HepG2 (cell line): ENCODE data around the gene TUBB4B. TPM values are rescaled to one million over a fixed set of nuclear protein-coding genes. Genes with fewer than 3 reads are reported as not detected.
A peak's percentile ranks its signal among the peaks of the same experiment; 100 is the strongest.

Experiments used
- ARNT2 ChIP-seq: sonication (generic); formaldehyde crosslinking; IDR thresholded peaks from 2 replicates; pipeline ENCODE4 v1.8.0; 2022; ENCODE audit warnings: mild to moderate bottlenecking, low read depth, missing genetic modification reagents, moderate library complexity
- CEBPB ChIP-seq: IDR thresholded peaks from 2 replicates; pipeline ENCODE4 v1.6.1; 2011; ENCODE audit warnings: low read depth, low read length, improper control_type of control experiment, borderline replicate concordance
- CREB1 ChIP-seq, 2 experiments: fragments of 450-650 bp in 1 of 2; IDR thresholded peaks; 2 replicates each; pipeline ENCODE4 v1.6.1; 2016 to 2017; ENCODE audit warnings: control low read depth in 1 of 2, mild to moderate bottlenecking in 1 of 2, missing compliant biosample characterization in 1 of 2, missing genetic modification characterization in 1 of 2
- KDM5B ChIP-seq: sonication (generic); formaldehyde crosslinking; IDR thresholded peaks from 2 replicates; pipeline ENCODE4 v1.4.0; 2020; ENCODE audit warnings: missing genetic modification reagents, mild to moderate bottlenecking, borderline replicate concordance
- MAF1 ChIP-seq: sonication (generic); formaldehyde crosslinking; IDR thresholded peaks from 2 replicates; pipeline ENCODE4 v1.5.0; 2020; ENCODE audit warnings: missing genetic modification reagents, borderline replicate concordance
- MIXL1 ChIP-seq: IDR thresholded peaks from 2 replicates; pipeline ENCODE4 v1.6.1; 2016
- NR2C2 ChIP-seq: sonication (generic); formaldehyde crosslinking; IDR thresholded peaks from 2 replicates; pipeline ENCODE4 v1.4.0; 2020; ENCODE audit warnings: missing genetic modification reagents, mild to moderate bottlenecking, moderate library complexity, borderline replicate concordance
- POLR2AphosphoS2 ChIP-seq: IDR thresholded peaks from 2 replicates; pipeline ENCODE4 v1.6.1; 2011; ENCODE audit warnings: low read depth, low read length, improper control_type of control experiment
- REL ChIP-seq: sonication (generic); formaldehyde crosslinking; conservative IDR thresholded peaks from 2 replicates; pipeline ENCODE4 v1.8.0; 2022; ENCODE audit warnings: mild to moderate bottlenecking, missing genetic modification reagents, moderate library complexity
- RFXAP ChIP-seq: sonication (generic); formaldehyde crosslinking; IDR thresholded peaks from 2 replicates; pipeline ENCODE4 v1.4.0; 2020; ENCODE audit warnings: missing genetic modification reagents, borderline replicate concordance
- SRSF9 ChIP-seq: fragments of 200-400 bp; formaldehyde crosslinking; IDR thresholded peaks from 2 replicates; pipeline ENCODE4 v1.6.1; 2018; ENCODE audit warnings: borderline replicate concordance, mild to moderate bottlenecking, low read depth, low read length; ENCODE audit not compliant: insufficient read depth, poor library complexity, severe bottlenecking
- ZFAT ChIP-seq: sonication (generic); formaldehyde crosslinking; conservative IDR thresholded peaks from 2 replicates; pipeline ENCODE4 v1.8.1; 2023; ENCODE audit warnings: missing genetic modification reagents, inconsistent platforms
- ZFP1 ChIP-seq: IDR thresholded peaks from 2 replicates; pipeline ENCODE4 v1.6.1; 2016
- ZNF143 ChIP-seq: sonication (generic); formaldehyde crosslinking; IDR thresholded peaks from 2 replicates; pipeline ENCODE4 v1.4.0; 2020; ENCODE audit warnings: missing genetic modification reagents
- ZNF468 ChIP-seq: sonication (generic); formaldehyde crosslinking; IDR thresholded peaks from 2 replicates; pipeline ENCODE4 v1.8.0; 2022; ENCODE audit warnings: mild to moderate bottlenecking, moderate library complexity, missing genetic modification reagents
- ZNF790 ChIP-seq: sonication (generic); formaldehyde crosslinking; IDR thresholded peaks from 2 replicates; pipeline ENCODE4 v1.8.0; 2022; ENCODE audit warnings: missing genetic modification reagents, mild to moderate bottlenecking, borderline replicate concordance
- ZNF850 ChIP-seq: sonication (generic); formaldehyde crosslinking; conservative IDR thresholded peaks from 2 replicates; pipeline ENCODE4 v1.9.0; 2021; ENCODE audit warnings: mild to moderate bottlenecking, missing genetic modification reagents
- polyA plus RNA-seq, 8 experiments: library from polyadenylated mRNA; depleted of rRNA in 3 of 8; stranded (reverse) in 7 of 8; unstranded in 1 of 8; fragments of >200 nt; fragmentation: Illumina TruSeq in 4 of 8; extraction: Trizol in 4 of 8; gene quantifications; 2 replicates each; pipeline versions ENCODE4 v1.2.1 to v1.2.3, GENCODE V29; 2011 to 2016; ENCODE audit warnings: low read depth in 4 of 8, missing spikeins in 1 of 8, mixed read lengths in 1 of 8; ENCODE audit not compliant: insufficient read depth in 1 of 8
- total RNA-seq, 5 experiments: library from RNA; depleted of rRNA; stranded (reverse); fragments of >200 nt; fragmentation: Illumina TruSeq; extraction: Trizol; gene quantifications; 2 replicates each; pipeline ENCODE4 v1.2.3, GENCODE V29; 2016; ENCODE audit warnings: low read depth in 1 of 5
- TF ChIP-seq, protein P1 (sequence below): sonication (generic); formaldehyde crosslinking; IDR thresholded peaks from 2 replicates; pipeline ENCODE4 v1.9.0; 2021; ENCODE audit warnings: mild to moderate bottlenecking, missing genetic modification reagents
- TF ChIP-seq, protein P2 (sequence below): IDR thresholded peaks from 2 replicates; pipeline ENCODE4 v1.6.1; 2016; ENCODE audit warnings: missing compliant biosample characterization, missing genetic modification reagents, borderline replicate concordance
- TF ChIP-seq, protein P3 (sequence below): sonication (generic); formaldehyde crosslinking; IDR thresholded peaks from 2 replicates; pipeline ENCODE4 v1.8.0; 2022; ENCODE audit warnings: mild to moderate bottlenecking, missing genetic modification reagents; ENCODE audit not compliant: insufficient replicate concordance

TUBB4B gene
- total and polyA plus RNA-seq, 2 of the 13 experiments (the other 11 are each of a cell fraction or from before 2014, with no cell fraction given): 182 to 412 TPM

DNA sequence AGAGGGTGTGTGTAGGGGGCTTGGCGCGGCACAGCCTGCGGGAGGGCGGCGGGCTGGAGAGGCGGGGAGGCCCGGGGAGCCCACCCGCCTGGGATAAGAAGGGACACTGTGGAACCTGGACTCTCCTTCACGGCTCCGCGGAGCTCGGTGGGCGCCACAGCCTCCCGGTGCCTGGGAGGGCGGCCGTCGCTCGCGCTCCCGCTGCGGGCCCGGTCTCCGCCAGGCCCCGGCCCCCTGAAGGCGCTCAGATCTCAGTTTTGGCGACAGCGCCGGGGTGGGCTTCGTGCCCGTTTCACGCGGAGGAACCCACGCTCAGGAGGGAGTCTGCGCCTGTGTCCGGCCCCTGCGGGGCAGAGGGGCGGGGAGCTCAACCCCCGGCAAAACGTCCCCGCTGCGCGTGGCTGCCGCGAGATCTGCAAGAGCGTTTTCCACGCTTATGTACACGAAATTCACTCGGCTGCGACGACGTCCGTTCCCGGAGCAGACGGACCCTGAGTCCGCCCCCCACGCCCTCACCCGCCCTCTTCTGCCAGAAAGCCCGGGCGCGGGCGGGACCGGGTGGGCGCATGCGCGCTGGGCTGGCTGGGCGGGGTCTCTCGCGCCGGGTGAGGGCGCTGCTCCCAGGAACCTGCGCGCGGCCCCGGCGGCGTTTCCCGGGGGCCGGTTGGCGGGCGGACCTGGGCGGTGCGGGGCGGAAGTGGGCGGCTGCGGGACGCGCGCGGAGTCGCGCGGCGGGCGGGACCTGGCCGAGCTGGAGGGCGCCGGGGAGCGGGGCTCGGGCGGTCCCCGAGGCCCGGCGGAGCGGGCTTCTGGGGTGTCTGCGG is 13.7 kb downstream of the TUBB4B start, which contains the start of gene NELFB (continued):
- TF ChIP-seq, protein P1, sequence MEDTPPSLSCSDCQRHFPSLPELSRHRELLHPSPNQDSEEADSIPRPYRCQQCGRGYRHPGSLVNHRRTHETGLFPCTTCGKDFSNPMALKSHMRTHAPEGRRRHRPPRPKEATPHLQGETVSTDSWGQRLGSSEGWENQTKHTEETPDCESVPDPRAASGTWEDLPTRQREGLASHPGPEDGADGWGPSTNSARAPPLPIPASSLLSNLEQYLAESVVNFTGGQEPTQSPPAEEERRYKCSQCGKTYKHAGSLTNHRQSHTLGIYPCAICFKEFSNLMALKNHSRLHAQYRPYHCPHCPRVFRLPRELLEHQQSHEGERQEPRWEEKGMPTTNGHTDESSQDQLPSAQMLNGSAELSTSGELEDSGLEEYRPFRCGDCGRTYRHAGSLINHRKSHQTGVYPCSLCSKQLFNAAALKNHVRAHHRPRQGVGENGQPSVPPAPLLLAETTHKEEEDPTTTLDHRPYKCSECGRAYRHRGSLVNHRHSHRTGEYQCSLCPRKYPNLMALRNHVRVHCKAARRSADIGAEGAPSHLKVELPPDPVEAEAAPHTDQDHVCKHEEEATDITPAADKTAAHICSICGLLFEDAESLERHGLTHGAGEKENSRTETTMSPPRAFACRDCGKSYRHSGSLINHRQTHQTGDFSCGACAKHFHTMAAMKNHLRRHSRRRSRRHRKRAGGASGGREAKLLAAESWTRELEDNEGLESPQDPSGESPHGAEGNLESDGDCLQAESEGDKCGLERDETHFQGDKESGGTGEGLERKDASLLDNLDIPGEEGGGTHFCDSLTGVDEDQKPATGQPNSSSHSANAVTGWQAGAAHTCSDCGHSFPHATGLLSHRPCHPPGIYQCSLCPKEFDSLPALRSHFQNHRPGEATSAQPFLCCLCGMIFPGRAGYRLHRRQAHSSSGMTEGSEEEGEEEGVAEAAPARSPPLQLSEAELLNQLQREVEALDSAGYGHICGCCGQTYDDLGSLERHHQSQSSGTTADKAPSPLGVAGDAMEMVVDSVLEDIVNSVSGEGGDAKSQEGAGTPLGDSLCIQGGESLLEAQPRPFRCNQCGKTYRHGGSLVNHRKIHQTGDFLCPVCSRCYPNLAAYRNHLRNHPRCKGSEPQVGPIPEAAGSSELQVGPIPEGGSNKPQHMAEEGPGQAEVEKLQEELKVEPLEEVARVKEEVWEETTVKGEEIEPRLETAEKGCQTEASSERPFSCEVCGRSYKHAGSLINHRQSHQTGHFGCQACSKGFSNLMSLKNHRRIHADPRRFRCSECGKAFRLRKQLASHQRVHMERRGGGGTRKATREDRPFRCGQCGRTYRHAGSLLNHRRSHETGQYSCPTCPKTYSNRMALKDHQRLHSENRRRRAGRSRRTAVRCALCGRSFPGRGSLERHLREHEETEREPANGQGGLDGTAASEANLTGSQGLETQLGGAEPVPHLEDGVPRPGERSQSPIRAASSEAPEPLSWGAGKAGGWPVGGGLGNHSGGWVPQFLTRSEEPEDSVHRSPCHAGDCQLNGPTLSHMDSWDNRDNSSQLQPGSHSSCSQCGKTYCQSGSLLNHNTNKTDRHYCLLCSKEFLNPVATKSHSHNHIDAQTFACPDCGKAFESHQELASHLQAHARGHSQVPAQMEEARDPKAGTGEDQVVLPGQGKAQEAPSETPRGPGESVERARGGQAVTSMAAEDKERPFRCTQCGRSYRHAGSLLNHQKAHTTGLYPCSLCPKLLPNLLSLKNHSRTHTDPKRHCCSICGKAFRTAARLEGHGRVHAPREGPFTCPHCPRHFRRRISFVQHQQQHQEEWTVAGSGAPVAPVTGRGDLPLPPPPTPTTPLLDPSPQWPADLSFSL (CRISPR knock-in tag): no peak
- TF ChIP-seq ARNT2 (CRISPR knock-in tag) (peak; percentile 60), ZNF850 (no peak), ZNF790 (CRISPR knock-in tag) (no peak), POLR2AphosphoS2 (no peak), CREB1 (IDR thresholded peaks at IDR 0.05) (no peak), CREB1 (CRISPR knock-in tag; IDR thresholded peaks at IDR 0.05) (no peak), RFXAP (peak; percentile 88), CEBPB (no peak), ZFAT (no peak), ZFP1 (CRISPR knock-in tag) (no peak), ZNF143 (CRISPR knock-in tag) (peak; percentile 27; the same call in 1 of the 2 replicates), MIXL1 (CRISPR knock-in tag) (no peak), SRSF9 (no peak), NR2C2 (CRISPR knock-in tag) (peak; percentile 51; the same call in 1 of the 2 replicates), KDM5B (CRISPR knock-in tag) (peak; percentile 29; the same call in 1 of the 2 replicates), MAF1 (CRISPR knock-in tag) (peak; percentile 81), REL (no peak), ZNF468 (CRISPR knock-in tag) (no peak)
- TF ChIP-seq, protein P2, sequence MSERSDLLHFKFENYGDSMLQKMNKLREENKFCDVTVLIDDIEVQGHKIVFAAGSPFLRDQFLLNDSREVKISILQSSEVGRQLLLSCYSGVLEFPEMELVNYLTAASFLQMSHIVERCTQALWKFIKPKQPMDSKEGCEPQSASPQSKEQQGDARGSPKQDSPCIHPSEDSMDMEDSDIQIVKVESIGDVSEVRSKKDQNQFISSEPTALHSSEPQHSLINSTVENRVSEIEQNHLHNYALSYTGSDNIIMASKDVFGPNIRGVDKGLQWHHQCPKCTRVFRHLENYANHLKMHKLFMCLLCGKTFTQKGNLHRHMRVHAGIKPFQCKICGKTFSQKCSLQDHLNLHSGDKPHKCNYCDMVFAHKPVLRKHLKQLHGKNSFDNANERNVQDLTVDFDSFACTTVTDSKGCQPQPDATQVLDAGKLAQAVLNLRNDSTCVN (CRISPR knock-in tag): no peak
- TF ChIP-seq, protein P3, sequence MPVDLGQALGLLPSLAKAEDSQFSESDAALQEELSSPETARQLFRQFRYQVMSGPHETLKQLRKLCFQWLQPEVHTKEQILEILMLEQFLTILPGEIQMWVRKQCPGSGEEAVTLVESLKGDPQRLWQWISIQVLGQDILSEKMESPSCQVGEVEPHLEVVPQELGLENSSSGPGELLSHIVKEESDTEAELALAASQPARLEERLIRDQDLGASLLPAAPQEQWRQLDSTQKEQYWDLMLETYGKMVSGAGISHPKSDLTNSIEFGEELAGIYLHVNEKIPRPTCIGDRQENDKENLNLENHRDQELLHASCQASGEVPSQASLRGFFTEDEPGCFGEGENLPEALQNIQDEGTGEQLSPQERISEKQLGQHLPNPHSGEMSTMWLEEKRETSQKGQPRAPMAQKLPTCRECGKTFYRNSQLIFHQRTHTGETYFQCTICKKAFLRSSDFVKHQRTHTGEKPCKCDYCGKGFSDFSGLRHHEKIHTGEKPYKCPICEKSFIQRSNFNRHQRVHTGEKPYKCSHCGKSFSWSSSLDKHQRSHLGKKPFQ (CRISPR knock-in tag): peak; percentile 86
